Activated naive CD4-positive, alpha-beta T cell treated with anti-CD3 and anti-CD28 coated beads for 36 hours (primary cell): Measurements from ENCODE around the gene MKI67. TPM values are rescaled to one million over a fixed set of nuclear protein-coding genes. Genes with fewer than 3 reads are reported as not detected.

Experiments
- CTCF ChIA-PET: fragments of 350-600 bp; sonication (Branson Sonifier 250); formaldehyde crosslinking; loops from one replicate; lab custom pipeline; 2021; ENCODE audit warnings: antibody characterized with exemption; lab: Charles Lee
- DNase-seq: peaks from one replicate; pipeline ENCODE4 v3.0.0-alpha.2; 2020
- H3K27ac Mint-ChIP-seq: one replicate; pipeline ENCODE4 v1.8.0; 2021; ENCODE audit warnings: mild to moderate bottlenecking, mixed read lengths
- H3K27me3 Mint-ChIP-seq: one replicate; pipeline ENCODE4 v1.8.0; 2021; ENCODE audit warnings: low read depth, mixed read lengths
- H3K36me3 Mint-ChIP-seq: one replicate; pipeline ENCODE4 v1.8.0; 2021; ENCODE audit warnings: low read depth, mixed read lengths
- H3K4me1 Mint-ChIP-seq: one replicate; pipeline ENCODE4 v1.8.0; 2021; ENCODE audit warnings: low read depth, mixed read lengths
- H3K4me3 Mint-ChIP-seq: one replicate; pipeline ENCODE4 v1.8.0; 2021; ENCODE audit warnings: mild to moderate bottlenecking, moderate library complexity, mixed read lengths
- H3K9me3 Mint-ChIP-seq: one replicate; pipeline ENCODE4 v1.8.0; 2021; ENCODE audit warnings: mixed read lengths
- intact Hi-C: fragments of 100-400 bp; cut with micrococcal nuclease; formaldehyde crosslinking; loops from one replicate; pipeline ENCODE4 v1.15.1; 2023
- total RNA-seq, 2 experiments: library from RNA; stranded (reverse); gene quantifications; one replicate each; pipeline ENCODE4 v1.2.3, GENCODE V29; 2021

Gene MKI67
- total RNA-seq, 2 experiments from 2014 or later: 266 to 273 TPM

- DNase-seq: no peak
- CTCF ChIA-PET: no interaction called here
- Mint-ChIP-seq H3K27ac (no peak overlapping the region), H3K4me1 (peaks cover 4% of the 10 kb centered on the region), H3K9me3 (no peaks in the 10 kb centered on the region), H3K4me3 (no peak overlapping the region), H3K27me3 (no peaks in the 10 kb centered on the region), H3K36me3 (peaks cover 2% of the 10 kb centered on the region)
- intact Hi-C loops: loop anchor here (2.0 kb wide), 1 partner anchor 63 kb away; no protein-coding TSS in a partner anchor
Measured at GRCh38 chr10:128087884-128088709, 38.1 kb downstream of the MKI67 start.

DNA sequence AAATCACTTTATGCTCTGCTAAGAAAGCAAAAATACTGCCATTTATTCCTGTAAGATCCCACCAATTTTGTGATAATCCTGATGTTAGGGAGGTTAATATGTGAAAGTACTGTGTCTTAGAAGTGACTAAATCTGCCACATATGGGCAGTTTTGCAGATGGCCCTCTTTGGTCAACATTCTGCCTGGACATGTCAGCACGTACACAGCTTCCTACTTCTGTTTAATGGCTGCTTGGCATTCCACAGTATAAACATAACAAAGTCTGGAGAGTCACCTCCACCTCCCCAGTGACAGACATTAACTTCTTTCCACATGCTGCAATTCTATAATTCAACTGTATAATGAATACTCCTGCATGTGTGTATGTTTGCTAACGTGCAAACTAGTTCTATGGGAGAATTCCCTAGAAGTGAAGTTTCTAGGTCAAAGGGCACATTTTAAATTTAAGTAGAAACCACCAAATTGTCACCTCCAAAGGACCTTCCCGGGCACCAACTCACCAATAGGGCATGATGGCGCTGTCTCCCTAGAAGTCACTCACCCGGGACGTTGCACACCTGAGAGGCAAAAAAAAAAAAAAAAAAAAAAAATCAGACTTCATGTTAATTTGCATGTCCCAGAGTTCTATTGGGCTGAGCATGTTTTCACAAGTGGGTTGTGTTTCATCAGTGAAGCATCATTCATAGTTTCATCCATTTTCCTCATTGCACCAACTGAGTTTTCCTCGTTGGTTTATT, 38.9 kb downstream of the MKI67 start:
- DNase-seq: no peak
- Mint-ChIP-seq H3K4me1 (peaks cover 4% of the 10 kb centered on the region), H3K9me3 (no peaks in the 10 kb centered on the region), H3K27me3 (no peaks in the 10 kb centered on the region), H3K27ac (no peak overlapping the region), H3K4me3 (no peak overlapping the region), H3K36me3 (peaks cover 2% of the 10 kb centered on the region)
- CTCF ChIA-PET: interaction anchor here (1.6 kb wide), 1 partner anchor 63 kb away, joined by 7 read pairs; no protein-coding TSS in a partner anchor
- intact Hi-C loops: loop anchor here (2.0 kb wide), 1 partner anchor 63 kb away; no protein-coding TSS in a partner anchor

DNA sequence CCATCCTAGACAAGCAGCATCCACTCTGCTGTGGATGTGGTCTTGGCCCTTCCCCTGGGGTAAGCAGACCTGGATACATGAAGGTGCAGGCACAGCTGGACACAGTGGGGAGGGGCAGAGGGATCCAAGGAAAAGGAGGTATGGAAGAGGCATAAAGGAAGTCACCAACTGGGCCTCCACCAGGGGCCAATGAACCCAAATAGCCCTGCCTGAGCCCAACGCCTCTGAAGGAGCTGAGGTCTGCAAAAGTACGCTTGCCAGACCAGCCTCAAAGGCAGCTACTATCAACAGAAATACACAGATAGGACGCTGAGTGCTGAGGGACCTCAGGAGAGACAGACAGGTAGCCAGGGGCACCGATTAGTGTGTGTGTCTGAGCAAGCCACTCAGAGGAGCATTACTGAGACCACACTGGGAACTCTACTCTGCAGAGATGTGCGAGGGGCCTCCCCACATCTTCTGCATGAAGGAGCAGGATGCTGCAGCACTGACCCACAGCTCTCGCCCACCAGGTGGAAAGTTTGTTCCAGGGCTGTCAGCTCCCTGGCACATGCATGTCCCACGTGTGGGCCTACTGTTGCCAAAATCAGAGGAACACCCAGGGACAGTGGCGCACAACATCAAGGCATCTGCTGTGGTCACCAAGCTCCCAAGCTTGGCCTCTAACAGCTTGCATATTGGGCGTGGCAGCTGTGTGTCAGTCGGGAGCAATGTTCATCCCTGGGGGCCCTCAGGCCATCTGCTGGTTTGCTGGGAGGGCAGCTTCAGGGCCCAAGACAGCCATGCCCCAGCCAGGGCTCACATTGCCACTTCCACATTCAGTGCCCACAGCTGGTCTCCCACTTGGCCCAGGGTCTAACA, 40.0 kb downstream of the MKI67 start:
- H3K36me3 Mint-ChIP-seq: peaks cover 2% of the 10 kb centered on the region
- no peak overlapping the region for H3K4me3 Mint-ChIP-seq
- H3K9me3 Mint-ChIP-seq: no peaks in the 10 kb centered on the region
- DNase-seq: no peak
- CTCF ChIA-PET: interaction anchor here (1.2 to 1.6 kb wide), 2 partner anchors 19 to 65 kb away, joined by 3 to 7 read pairs; no protein-coding TSS in a partner anchor
- intact Hi-C loops: loop anchor here (2.0 kb wide), 1 partner anchor 65 kb away; no protein-coding TSS in a partner anchor
- peaks cover 4% of the 10 kb centered on the region for H3K4me1 Mint-ChIP-seq
- H3K27ac Mint-ChIP-seq: no peak overlapping the region
- no peaks in the 10 kb centered on the region for H3K27me3 Mint-ChIP-seq

- Mint-ChIP-seq H3K36me3 (peaks cover 7% of the 10 kb centered on the region), H3K27ac (no peak overlapping the region), H3K4me1 (peaks cover 4% of the 10 kb centered on the region), H3K27me3 (no peaks in the 10 kb centered on the region), H3K9me3 (no peaks in the 10 kb centered on the region), H3K4me3 (no peak overlapping the region)
- CTCF ChIA-PET: interaction anchor here (2.2 to 2.7 kb wide), 3 partner anchors 16 to 64 kb away, joined by 7 to 10 read pairs (median 8); no protein-coding TSS in a partner anchor
- DNase-seq: no peak
- intact Hi-C loops: no loop called here
Measured at GRCh38 chr10:128084991-128085390, 41.2 kb downstream of the MKI67 start.

DNA sequence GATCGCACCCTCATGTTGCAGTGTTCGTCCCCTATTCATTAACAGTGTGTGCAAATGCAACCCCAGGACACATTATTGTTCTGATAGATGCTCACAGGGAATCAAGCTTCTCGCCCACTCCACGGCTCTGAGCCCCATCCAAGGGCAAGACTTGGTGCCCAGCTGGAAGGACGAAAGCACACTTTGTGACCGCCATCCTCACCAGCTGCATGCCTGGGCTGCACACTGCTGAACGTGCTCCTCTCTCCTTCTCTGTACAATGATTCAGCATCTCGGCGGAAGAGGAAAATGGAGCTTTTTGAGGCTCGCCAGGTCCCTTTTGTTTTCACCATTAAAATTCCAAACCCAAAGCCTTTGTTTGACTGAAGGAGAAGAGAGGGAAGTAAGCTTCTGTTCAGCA, 41.9 kb downstream of the MKI67 start:
- CTCF ChIA-PET: interaction anchor here (1.6 to 2.7 kb wide), 4 partner anchors 15 to 65 kb away, joined by 3 to 10 read pairs (median 8); no protein-coding TSS in a partner anchor
- Mint-ChIP-seq H3K27ac (no peak overlapping the region), H3K9me3 (no peaks in the 10 kb centered on the region), H3K27me3 (no peaks in the 10 kb centered on the region), H3K4me3 (no peak overlapping the region), H3K4me1 (peaks cover 4% of the 10 kb centered on the region), H3K36me3 (peaks cover 7% of the 10 kb centered on the region)
- DNase-seq: no peak
- intact Hi-C loops: no loop called here

DNA sequence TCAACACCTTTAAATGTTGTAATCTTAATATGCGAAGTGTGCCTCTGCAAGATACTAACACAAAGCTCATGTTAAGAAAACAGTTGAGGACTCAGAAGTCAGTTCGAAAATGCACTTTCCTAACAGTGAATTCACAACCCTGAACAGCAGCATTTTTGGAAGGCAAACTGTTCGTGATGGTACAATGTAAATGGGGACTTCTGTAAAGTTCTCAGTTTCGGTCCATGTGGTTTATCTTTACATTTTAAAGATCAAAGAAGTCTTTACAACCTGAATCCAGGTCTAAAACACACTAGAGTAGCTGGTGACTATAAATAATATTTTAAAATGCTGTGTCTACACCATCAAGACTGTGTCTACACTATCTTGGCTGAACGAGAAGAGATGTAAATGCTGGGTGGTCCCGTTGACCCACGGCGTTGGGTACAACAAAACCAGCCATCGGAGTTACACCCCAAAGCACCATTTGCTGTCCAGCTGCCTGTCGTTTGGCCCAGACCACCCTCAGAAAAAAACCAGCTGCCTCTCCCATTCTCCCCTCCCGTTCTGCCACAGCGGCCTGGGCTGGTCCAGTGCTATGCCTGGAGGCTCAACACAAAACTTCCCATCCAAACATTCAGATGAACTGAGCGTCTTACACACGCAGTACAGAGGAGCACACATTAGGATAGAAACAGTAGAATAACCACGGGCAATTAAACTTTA, 42.9 kb downstream of the MKI67 start:
- CTCF ChIA-PET: interaction anchor here (0.7 to 2.7 kb wide), 5 partner anchors 14 to 126 kb away, joined by 3 to 10 read pairs (median 7); no protein-coding TSS in a partner anchor
- Mint-ChIP-seq H3K4me1 (peaks cover 4% of the 10 kb centered on the region), H3K36me3 (peaks cover 9% of the 10 kb centered on the region)

DNA sequence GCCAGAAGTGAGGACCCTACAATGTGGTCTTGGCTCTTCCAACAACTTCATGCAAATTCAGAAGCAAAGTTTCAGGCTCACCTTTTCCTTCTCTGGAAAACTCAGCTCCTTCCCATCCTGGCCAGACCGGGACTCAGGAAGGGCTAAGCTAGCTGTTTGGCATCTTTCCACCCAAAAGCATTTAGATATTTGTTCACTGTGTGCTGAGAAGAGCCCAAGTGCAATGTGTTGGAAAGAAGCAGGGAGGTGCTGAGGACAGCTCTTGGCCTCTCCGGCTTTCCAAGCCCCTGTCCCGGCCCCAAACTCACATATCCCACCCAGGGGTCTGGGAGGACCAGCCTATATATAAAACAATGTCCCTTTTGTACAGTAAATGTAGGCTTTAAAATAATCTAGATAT, 44.5 kb downstream of the MKI67 start:
- H3K27me3 Mint-ChIP-seq: no peaks in the 10 kb centered on the region
- DNase-seq: no peak
- CTCF ChIA-PET: interaction anchor here (0.7 to 2.9 kb wide), 6 partner anchors 9 to 70 kb away, joined by 3 to 12 read pairs (median 3); no protein-coding TSS in a partner anchor
- H3K4me1 Mint-ChIP-seq: no peaks in the 10 kb centered on the region
- H3K36me3 Mint-ChIP-seq: peaks cover 11% of the 10 kb centered on the region
- no peaks in the 10 kb centered on the region for H3K9me3 Mint-ChIP-seq
- no peak overlapping the region for H3K4me3 Mint-ChIP-seq
- no peak overlapping the region for H3K27ac Mint-ChIP-seq
- intact Hi-C loops: no loop called here

More for the DNA sequence above, 42.9 kb downstream of the MKI67 start:
- intact Hi-C loops: no loop called here
- Mint-ChIP-seq H3K9me3 (no peaks in the 10 kb centered on the region), H3K4me3 (no peak overlapping the region), H3K27me3 (no peaks in the 10 kb centered on the region), H3K27ac (no peak overlapping the region)
- DNase-seq: no peak

DNA sequence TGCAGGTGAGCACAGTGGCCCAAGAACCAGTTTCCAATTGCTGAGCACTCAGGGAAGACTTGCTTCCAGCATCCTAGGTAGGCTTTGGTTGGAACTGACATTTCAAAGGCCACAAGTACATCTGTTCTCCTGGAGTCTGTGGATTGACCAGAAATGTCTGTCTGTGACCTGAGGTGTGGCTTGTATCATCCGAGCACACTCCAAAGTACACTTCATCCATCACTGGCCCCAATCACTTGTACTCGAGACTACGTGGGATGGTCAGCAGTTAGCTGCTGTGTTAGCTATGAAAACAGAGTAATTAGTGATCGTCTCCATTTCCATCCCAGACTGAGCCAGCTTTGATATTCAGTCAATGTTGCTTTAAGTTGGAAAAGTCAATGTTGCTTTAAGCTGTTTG, 45.0 kb downstream of the MKI67 start:
- DNase-seq: no peak
- no peaks in the 10 kb centered on the region for H3K27me3 Mint-ChIP-seq
- no peaks in the 10 kb centered on the region for H3K9me3 Mint-ChIP-seq

GRCh38 chr10:128080641-128081040, 45.6 kb downstream of the MKI67 start:
- Mint-ChIP-seq H3K9me3 (no peaks in the 10 kb centered on the region), H3K27me3 (no peaks in the 10 kb centered on the region), H3K27ac (no peak overlapping the region), H3K4me1 (no peaks in the 10 kb centered on the region), H3K36me3 (peaks cover 12% of the 10 kb centered on the region), H3K4me3 (no peak overlapping the region)
- no peak for DNase-seq
- intact Hi-C loops: no loop called here
- CTCF ChIA-PET: interaction anchor here (1.6 to 2.9 kb wide), 4 partner anchors 9 to 71 kb away, joined by 5 to 12 read pairs (median 9); no protein-coding TSS in a partner anchor

More for the DNA sequence above, 45.0 kb downstream of the MKI67 start:
- intact Hi-C loops: no loop called here
- Mint-ChIP-seq H3K4me1 (no peaks in the 10 kb centered on the region), H3K27ac (no peak overlapping the region), H3K36me3 (peaks cover 12% of the 10 kb centered on the region), H3K4me3 (no peak overlapping the region)
- CTCF ChIA-PET: interaction anchor here (0.8 to 2.9 kb wide), 5 partner anchors 8 to 68 kb away, joined by 3 to 12 read pairs (median 3); no protein-coding TSS in a partner anchor

GRCh38 chr10:128080231-128080630, 46.0 kb downstream of the MKI67 start:
- Mint-ChIP-seq H3K27ac (no peak overlapping the region), H3K4me3 (no peak overlapping the region), H3K9me3 (no peaks in the 10 kb centered on the region), H3K36me3 (peaks cover 12% of the 10 kb centered on the region), H3K27me3 (no peaks in the 10 kb centered on the region), H3K4me1 (no peaks in the 10 kb centered on the region)
- intact Hi-C loops: no loop called here
- CTCF ChIA-PET: interaction anchor here (0.6 to 2.9 kb wide), 5 partner anchors 8 to 215 kb away, joined by 4 to 12 read pairs (median 6); no protein-coding TSS in a partner anchor
- DNase-seq: no peak
